Ovary (tissue), 3 donors: ENCODE data around the gene CYP46A1.

Experiments
- CTCF ChIP-seq, 3 donors: fragments of 450-650 bp in 2 of 3; fragments of 200-600 bp in 1 of 3; IDR thresholded peaks; one replicate each; pipeline versions ENCODE4 v1.5.1 to v1.8.0; 2016 to 2022; ENCODE audit warnings: antibody characterized with exemption in 3 of 3, mild to moderate bottlenecking in 1 of 3
- POLR2A ChIP-seq: fragments of 450-650 bp; IDR thresholded peaks from one replicate; pipeline ENCODE4 v1.6.1; 2017; ENCODE audit warnings: antibody characterized with exemption, mild to moderate bottlenecking, moderate library complexity
- donor health status: DM: no; HTN: no; CAD: no.

GRCh38 chr14:99664058-99664936 lies 19.8 kb upstream of the CYP46A1 start:
- no peak for TF ChIP-seq POLR2A
- TF ChIP-seq CTCF (IDR thresholded peaks at IDR 0.05): no peak
